ENCODE data around the gene RAB17. TPM values are rescaled to one million over a fixed set of nuclear protein-coding genes. Genes with fewer than 3 reads are reported as not detected.

The RAB17 gene
- total RNA-seq, 4 donors from 2014 or later, result 37.6 to 88.1 (median 70.1) TPM

DNA sequence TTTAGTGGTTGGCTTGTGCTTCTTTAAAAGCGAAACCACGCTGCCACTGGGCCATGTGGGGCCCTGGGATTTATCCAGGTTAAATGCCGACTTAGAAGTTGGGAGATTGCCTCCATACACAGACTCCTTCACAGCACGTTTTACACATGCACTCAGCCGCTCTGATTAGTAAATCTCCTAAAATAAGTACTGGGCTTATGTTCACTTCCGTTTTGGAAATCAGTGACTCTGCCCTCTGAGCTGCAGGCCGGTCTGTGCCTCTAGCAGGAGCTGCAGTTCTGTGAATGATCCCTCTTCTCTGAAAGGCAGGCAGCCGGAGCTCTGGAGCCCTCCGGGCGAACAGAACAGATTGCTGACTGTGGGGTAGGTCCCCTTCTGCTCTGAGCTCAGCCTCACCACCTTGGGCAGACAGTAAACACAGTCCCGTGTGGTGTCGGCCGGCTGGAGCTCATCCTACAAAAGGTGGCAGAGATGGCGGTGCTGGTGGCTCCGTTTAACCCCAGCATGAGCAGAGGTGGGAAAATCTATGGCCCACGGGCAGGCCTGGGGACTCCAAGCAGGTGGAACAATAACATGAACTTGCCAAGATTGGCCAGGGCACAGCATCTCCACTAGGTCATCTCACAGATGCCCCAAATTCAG lies 9.8 kb upstream of the RAB17 start:
- H3K36me3 ChIP-seq, result no peaks in the 10 kb centered on the region
- intact Hi-C loops (cut with DNase I), result no loop called here
- TF ChIP-seq, protein P1, sequence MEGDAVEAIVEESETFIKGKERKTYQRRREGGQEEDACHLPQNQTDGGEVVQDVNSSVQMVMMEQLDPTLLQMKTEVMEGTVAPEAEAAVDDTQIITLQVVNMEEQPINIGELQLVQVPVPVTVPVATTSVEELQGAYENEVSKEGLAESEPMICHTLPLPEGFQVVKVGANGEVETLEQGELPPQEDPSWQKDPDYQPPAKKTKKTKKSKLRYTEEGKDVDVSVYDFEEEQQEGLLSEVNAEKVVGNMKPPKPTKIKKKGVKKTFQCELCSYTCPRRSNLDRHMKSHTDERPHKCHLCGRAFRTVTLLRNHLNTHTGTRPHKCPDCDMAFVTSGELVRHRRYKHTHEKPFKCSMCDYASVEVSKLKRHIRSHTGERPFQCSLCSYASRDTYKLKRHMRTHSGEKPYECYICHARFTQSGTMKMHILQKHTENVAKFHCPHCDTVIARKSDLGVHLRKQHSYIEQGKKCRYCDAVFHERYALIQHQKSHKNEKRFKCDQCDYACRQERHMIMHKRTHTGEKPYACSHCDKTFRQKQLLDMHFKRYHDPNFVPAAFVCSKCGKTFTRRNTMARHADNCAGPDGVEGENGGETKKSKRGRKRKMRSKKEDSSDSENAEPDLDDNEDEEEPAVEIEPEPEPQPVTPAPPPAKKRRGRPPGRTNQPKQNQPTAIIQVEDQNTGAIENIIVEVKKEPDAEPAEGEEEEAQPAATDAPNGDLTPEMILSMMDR (IDR thresholded peaks at IDR 0.05), result no peak
- peak in 1 of 2 donors; percentile 7 for TF ChIP-seq POLR2A (IDR thresholded peaks at IDR 0.05)
- no peak overlapping the region for H3K4me3 ChIP-seq (replicated peaks in 1 of 3)
- no peaks in the 10 kb centered on the region for H3K27me3 ChIP-seq
- no peaks in the 10 kb centered on the region for H3K9me3 ChIP-seq
- peaks cover 14 to 15% of the 10 kb centered on the region in 2 donors for H3K4me1 ChIP-seq
- WGBS, 2 donors, result 48 to 53% methylated on average over 8 to 16 of the region's 16 CpGs
- peak overlapping the region; percentile 38 to 70 (median 38) for H3K27ac ChIP-seq
- peak; percentile 29 to 41 for DNase-seq

DNA sequence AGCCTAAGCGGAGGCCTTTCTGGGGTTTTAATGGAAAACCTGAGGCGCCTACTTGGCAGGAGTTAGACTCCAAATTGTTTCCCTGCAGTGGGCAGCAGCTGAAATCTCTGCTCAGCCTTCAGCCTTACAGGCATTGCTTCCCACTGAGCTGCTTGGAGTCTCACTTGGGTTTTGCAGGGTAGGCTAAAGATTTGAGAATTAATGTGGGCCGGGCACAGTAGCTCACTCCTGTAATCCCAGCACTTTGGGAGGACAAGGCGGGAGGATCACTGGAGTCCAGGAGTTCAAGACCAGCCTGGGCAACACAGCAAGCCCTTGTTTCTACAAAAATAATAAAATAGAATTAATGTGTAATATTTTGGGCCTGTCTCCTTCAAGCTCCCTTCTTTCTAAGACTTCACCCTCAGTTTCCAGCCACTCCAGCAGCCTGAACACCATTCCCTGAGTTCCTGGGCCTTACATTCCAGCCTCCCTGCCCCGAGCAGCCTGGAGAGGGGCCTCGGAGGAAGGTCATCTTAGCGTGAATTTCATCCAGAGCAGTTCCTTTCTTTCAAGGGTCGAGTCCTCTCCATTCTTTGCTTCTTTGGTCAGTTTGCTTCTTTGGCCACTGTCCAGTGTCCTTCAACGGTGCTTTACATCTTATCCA lies 9.1 kb upstream of the RAB17 start:
- no peaks in the 10 kb centered on the region for H3K9me3 ChIP-seq
- H3K27me3 ChIP-seq, result no peaks in the 10 kb centered on the region
- H3K27ac ChIP-seq, result peak overlapping the region; percentile 38 to 70 (median 38)
- intact Hi-C loops (cut with DNase I), result no loop called here
- H3K36me3 ChIP-seq, result no peaks in the 10 kb centered on the region
- TF ChIP-seq, protein P1 (IDR thresholded peaks at IDR 0.05), result no peak
- no peak for TF ChIP-seq POLR2A (IDR thresholded peaks at IDR 0.05)
- no peak for DNase-seq
- peaks cover 22 to 23% of the 10 kb centered on the region in 2 donors for H3K4me1 ChIP-seq
- no peak overlapping the region for H3K4me3 ChIP-seq (replicated peaks in 1 of 3)
- 63 to 72% methylated on average over 9 of the region's 9 CpGs for WGBS, 2 donors

DNA sequence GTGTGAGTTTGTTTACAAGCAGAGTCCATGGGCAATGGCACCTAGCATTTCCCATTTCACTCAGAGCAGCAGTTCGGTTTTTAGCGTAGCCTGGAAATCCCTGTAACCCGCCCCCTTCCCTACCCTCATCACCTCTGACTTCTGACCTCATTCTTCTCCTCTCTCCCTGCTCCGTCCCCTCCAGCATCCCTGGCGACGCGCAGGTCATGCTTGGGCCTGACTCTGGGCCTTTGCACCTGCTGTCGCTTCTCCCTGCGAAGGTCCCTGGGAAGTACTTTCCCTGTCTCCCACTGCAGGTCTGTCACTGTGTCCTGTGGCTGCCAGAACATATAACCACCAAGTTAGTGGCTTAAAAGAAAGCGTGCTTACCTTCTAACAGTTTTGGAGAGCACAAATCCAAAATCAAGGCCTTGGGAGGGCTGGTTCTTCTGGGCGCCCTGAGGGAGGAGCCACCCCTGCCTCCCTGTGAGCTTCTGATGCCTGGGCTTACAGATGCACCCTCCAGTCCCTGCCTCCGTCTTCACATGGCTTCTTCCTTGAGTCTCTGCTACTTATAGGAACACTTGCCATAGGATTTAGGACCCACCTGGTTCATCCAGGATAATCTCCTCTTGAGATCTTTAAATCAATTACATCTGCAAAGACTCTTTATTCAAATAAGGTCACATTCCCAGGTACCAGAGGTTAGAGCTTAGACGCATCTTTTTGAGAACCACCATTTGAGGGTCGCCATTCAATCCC lies 8.1 kb upstream of the RAB17 start:
- H3K4me3 ChIP-seq (replicated peaks in 1 of 3), result no peak overlapping the region
- DNase-seq, result no peak
- intact Hi-C loops (cut with DNase I), result no loop called here
- no peak for TF ChIP-seq POLR2A (IDR thresholded peaks at IDR 0.05)
- TF ChIP-seq, protein P1 (IDR thresholded peaks at IDR 0.05), result no peak
- no peaks in the 10 kb centered on the region for H3K36me3 ChIP-seq
- H3K27me3 ChIP-seq, result no peaks in the 10 kb centered on the region
- WGBS, 2 donors, result 91 to 95% methylated on average over 14 of the region's 14 CpGs
- peaks cover 25% of the 10 kb centered on the region in 2 donors for H3K4me1 ChIP-seq
- H3K9me3 ChIP-seq, result no peaks in the 10 kb centered on the region
- H3K27ac ChIP-seq, result no peak overlapping the region

DNA sequence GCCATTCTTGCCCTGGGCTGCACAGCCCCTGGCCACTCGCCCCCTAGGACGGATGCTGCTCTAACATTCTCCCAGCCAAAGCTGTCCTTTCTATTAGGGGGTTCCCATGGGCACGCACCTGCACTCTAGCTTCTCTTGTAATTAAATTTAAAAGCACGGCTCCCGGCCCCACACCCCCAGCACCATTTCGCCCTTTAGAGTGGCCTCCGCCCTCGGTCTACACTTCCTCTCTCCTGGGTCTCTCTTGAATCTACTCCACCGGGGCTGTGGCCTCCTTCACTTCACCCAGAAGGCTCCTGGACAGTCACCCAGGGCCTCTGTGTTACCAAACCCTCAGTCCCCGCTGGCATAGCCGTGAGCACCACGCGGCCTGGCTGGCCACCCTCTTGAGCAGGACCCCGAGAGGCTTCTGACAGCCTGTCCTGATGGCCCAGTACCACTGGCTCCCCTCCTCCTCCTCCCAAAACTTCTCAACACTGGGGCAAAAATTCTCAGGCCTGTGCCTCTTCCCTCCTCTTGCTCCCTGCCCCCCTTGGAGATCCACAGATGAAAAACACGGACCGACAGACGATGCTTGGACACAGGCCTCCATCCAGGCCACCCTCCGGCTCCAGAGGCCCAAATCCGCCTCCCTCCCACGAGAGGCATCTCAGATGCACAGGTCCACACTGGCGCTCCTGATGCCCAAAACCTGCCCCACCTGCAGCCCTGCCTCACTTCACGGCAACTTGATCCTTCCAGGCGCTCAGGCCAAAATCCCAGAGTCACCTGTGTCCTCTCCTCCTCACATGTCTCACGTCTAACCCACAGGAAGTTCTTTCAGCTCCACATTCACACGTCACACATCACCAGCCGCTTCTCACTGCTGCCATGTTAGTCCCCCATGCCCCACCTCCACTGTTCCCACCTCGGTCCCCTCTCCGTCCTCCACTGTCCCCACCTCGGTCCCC lies 6.9 kb upstream of the RAB17 start:
- DNase-seq, result no peak
- H3K4me3 ChIP-seq (replicated peaks in 1 of 3), result no peak overlapping the region
- H3K4me1 ChIP-seq, result peaks cover 22% of the 10 kb centered on the region in 2 donors
- intact Hi-C loops (cut with DNase I), result no loop called here
- H3K27ac ChIP-seq, result no peak overlapping the region
- TF ChIP-seq, protein P1 (IDR thresholded peaks at IDR 0.05), result no peak
- no peak for TF ChIP-seq POLR2A (IDR thresholded peaks at IDR 0.05)
- H3K36me3 ChIP-seq, result no peaks in the 10 kb centered on the region
- no peaks in the 10 kb centered on the region for H3K27me3 ChIP-seq
- WGBS, 2 donors, result 88 to 93% methylated on average over 24 to 29 of the region's 29 CpGs
- H3K9me3 ChIP-seq, result no peaks in the 10 kb centered on the region

Measured in thyroid gland (tissue), 4 donors.